ENCODE results near the gene GP1BB. TPM values are rescaled to one million over a fixed set of nuclear protein-coding genes. Genes with fewer than 3 reads are reported as not detected.

GP1BB gene
- polyA plus RNA-seq, 4 donors, result 0.67 to 2.0 (median 1.3) TPM

GRCh38 chr22:19719488-19720021 lies 3.8 kb upstream of the GP1BB start:
- 70 to 81% (median 76%) methylated on average over 12 of the region's 12 CpGs for WGBS, 3 donors
- Histone ChIP-seq H3K27me3 (ENCODE audit: control insufficient read depth in 3 of 3, insufficient read depth in 3 of 3, low read length in 3 of 3) (peaks cover 9 to 69% (median 17%) of the 10 kb centered on the region in 3 donors), H3K27ac (ENCODE audit: low read depth in 1 of 3, low read length in 2 of 3) (no peak overlapping the region), H3K4me3 (ENCODE audit: low read depth in 1 of 3, low read length in 3 of 3) (no peak overlapping the region), H3K4me1 (ENCODE audit: control insufficient read depth in 3 of 3, insufficient read depth in 2 of 3, low read depth in 1 of 3, low read length in 2 of 3) (peaks cover 0 to 10% (median 0%) of the 10 kb centered on the region in 3 donors), H3K9me3 (ENCODE audit: control insufficient read depth in 2 of 2, insufficient read depth in 1 of 2, low read depth in 1 of 2, low read length in 1 of 2) (no peaks in the 10 kb centered on the region), H3K36me3 (ENCODE audit: control insufficient read depth in 3 of 3, insufficient read depth in 2 of 3, low read depth in 1 of 3, low read length in 3 of 3) (peaks cover 0 to 23% (median 0%) of the 10 kb centered on the region in 3 donors)
- FAIRE-seq, result no peak
- no peak for DNase-seq

DNA sequence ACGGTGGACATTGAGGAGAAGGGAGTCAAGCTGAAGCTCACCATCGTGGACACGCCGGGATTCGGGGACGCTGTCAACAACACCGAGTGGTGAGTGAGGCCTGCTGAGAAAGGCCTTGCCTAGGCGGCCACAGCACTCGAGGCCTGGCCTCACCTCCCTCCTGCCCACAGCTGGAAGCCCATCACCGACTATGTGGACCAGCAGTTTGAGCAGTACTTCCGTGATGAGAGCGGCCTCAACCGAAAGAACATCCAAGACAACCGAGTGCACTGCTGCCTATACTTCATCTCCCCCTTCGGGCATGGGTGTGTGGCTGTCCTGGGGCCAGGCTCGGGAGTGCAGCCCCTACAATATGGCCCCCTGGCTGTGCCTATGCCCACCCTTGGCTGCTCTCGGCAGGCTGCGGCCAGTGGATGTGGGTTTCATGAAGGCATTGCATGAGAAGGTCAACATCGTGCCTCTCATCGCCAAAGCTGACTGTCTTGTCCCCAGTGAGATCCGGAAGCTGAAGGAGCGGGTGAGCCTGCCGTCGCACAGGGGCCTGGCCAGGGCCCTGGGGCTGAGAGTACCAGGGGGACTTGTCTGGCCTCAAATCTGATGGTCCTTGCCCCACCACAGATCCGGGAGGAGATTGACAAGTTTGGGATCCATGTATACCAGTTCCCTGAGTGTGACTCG lies 3.0 kb upstream of the GP1BB start:
- H3K27me3 ChIP-seq (ENCODE audit: control insufficient read depth in 3 of 3, insufficient read depth in 3 of 3, low read length in 3 of 3), result peaks cover 14 to 74% (median 19%) of the 10 kb centered on the region in 3 donors

DNA sequence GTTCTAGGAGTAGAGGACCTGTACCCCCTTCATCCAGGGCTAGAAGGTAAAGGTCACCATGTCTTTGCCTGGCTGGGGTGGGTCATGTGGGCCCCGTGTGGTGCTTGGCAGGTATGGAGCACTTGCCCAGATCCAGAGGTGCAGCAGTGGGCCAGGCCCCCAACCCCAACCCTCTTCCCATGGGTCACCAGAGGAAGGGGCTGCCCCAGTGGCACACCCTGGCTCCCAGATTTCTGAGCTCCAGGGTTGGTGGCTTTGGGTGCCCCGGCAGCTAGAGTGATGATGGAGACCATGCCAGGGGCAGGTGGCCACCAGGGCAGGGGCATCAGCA lies 2.4 kb upstream of the GP1BB start:
- peaks cover 0 to 10% (median 0%) of the 10 kb centered on the region in 3 donors for H3K4me1 ChIP-seq (ENCODE audit: control insufficient read depth in 3 of 3, insufficient read depth in 2 of 3, low read depth in 1 of 3, low read length in 2 of 3)
- WGBS, 3 donors, result 54 to 88% (median 70%) methylated on average over 2 of the region's 2 CpGs

More for the DNA sequence above, 3.0 kb upstream of the GP1BB start:
- Histone ChIP-seq H3K4me1 (ENCODE audit: control insufficient read depth in 3 of 3, insufficient read depth in 2 of 3, low read depth in 1 of 3, low read length in 2 of 3) (peaks cover 0 to 10% (median 0%) of the 10 kb centered on the region in 3 donors), H3K27ac (ENCODE audit: low read depth in 1 of 3, low read length in 2 of 3) (no peak overlapping the region), H3K9me3 (ENCODE audit: control insufficient read depth in 2 of 2, insufficient read depth in 1 of 2, low read depth in 1 of 2, low read length in 1 of 2) (no peaks in the 10 kb centered on the region), H3K36me3 (ENCODE audit: control insufficient read depth in 3 of 3, insufficient read depth in 2 of 3, low read depth in 1 of 3, low read length in 3 of 3) (peaks cover 0 to 23% (median 0%) of the 10 kb centered on the region in 3 donors), H3K4me3 (ENCODE audit: low read depth in 1 of 3, low read length in 3 of 3) (no peak overlapping the region)
- 85 to 92% (median 87%) methylated on average over 26 of the region's 26 CpGs for WGBS, 3 donors
- no peak for FAIRE-seq
- DNase-seq, result no peak

GRCh38 chr22:19721330-19722177 lies 1.8 kb upstream of the GP1BB start:
- H3K27ac ChIP-seq (ENCODE audit: low read depth in 1 of 3, low read length in 2 of 3), result no peak overlapping the region
- no peak for DNase-seq
- FAIRE-seq, result no peak
- peaks cover 0 to 23% (median 0%) of the 10 kb centered on the region in 3 donors for H3K36me3 ChIP-seq (ENCODE audit: control insufficient read depth in 3 of 3, insufficient read depth in 2 of 3, low read depth in 1 of 3, low read length in 3 of 3)
- H3K4me3 ChIP-seq (ENCODE audit: low read depth in 1 of 3, low read length in 3 of 3), result no peak overlapping the region
- no peaks in the 10 kb centered on the region for H3K9me3 ChIP-seq (ENCODE audit: control insufficient read depth in 2 of 2, insufficient read depth in 1 of 2, low read depth in 1 of 2, low read length in 1 of 2)
- 40 to 67% (median 53%) methylated on average over 42 to 44 of the region's 44 CpGs for WGBS, 3 donors
- H3K4me1 ChIP-seq (ENCODE audit: control insufficient read depth in 3 of 3, insufficient read depth in 2 of 3, low read depth in 1 of 3, low read length in 2 of 3), result peaks cover 0 to 10% (median 0%) of the 10 kb centered on the region in 3 donors
- peaks cover 12 to 66% (median 19%) of the 10 kb centered on the region in 3 donors for H3K27me3 ChIP-seq (ENCODE audit: control insufficient read depth in 3 of 3, insufficient read depth in 3 of 3, low read length in 3 of 3)

More for the DNA sequence above, 2.4 kb upstream of the GP1BB start:
- Histone ChIP-seq H3K4me3 (ENCODE audit: low read depth in 1 of 3, low read length in 3 of 3) (no peak overlapping the region), H3K27me3 (ENCODE audit: control insufficient read depth in 3 of 3, insufficient read depth in 3 of 3, low read length in 3 of 3) (peaks cover 12 to 70% (median 19%) of the 10 kb centered on the region in 3 donors), H3K36me3 (ENCODE audit: control insufficient read depth in 3 of 3, insufficient read depth in 2 of 3, low read depth in 1 of 3, low read length in 3 of 3) (peaks cover 0 to 23% (median 0%) of the 10 kb centered on the region in 3 donors), H3K9me3 (ENCODE audit: control insufficient read depth in 2 of 2, insufficient read depth in 1 of 2, low read depth in 1 of 2, low read length in 1 of 2) (no peaks in the 10 kb centered on the region), H3K27ac (ENCODE audit: low read depth in 1 of 3, low read length in 2 of 3) (no peak overlapping the region)
- DNase-seq, result no peak
- FAIRE-seq, result no peak

GRCh38 chr22:19722178-19722981 lies 959 bp upstream of the GP1BB start:
- no peak for FAIRE-seq
- H3K27me3 ChIP-seq (ENCODE audit: control insufficient read depth in 3 of 3, insufficient read depth in 3 of 3, low read length in 3 of 3), result peaks cover 12 to 63% (median 19%) of the 10 kb centered on the region in 3 donors
- no peak overlapping the region for H3K4me3 ChIP-seq (ENCODE audit: low read depth in 1 of 3, low read length in 3 of 3)
- 21 to 59% (median 46%) methylated on average over 49 to 60 of the region's 60 CpGs for WGBS, 3 donors
- peaks cover 0 to 10% (median 0%) of the 10 kb centered on the region in 3 donors for H3K4me1 ChIP-seq (ENCODE audit: control insufficient read depth in 3 of 3, insufficient read depth in 2 of 3, low read depth in 1 of 3, low read length in 2 of 3)
- DNase-seq, result no peak
- H3K36me3 ChIP-seq (ENCODE audit: control insufficient read depth in 3 of 3, insufficient read depth in 2 of 3, low read depth in 1 of 3, low read length in 3 of 3), result peaks cover 0 to 23% (median 0%) of the 10 kb centered on the region in 3 donors
- H3K27ac ChIP-seq (ENCODE audit: low read depth in 1 of 3, low read length in 2 of 3), result no peak overlapping the region
- H3K9me3 ChIP-seq (ENCODE audit: control insufficient read depth in 2 of 2, insufficient read depth in 1 of 2, low read depth in 1 of 2, low read length in 1 of 2), result no peaks in the 10 kb centered on the region

GRCh38 chr22:19722982-19723231 lies 432 bp upstream of the GP1BB start:
- DNase-seq, result no peak
- Histone ChIP-seq H3K27me3 (ENCODE audit: control insufficient read depth in 3 of 3, insufficient read depth in 3 of 3, low read length in 3 of 3) (peaks cover 12 to 63% (median 19%) of the 10 kb centered on the region in 3 donors), H3K27ac (ENCODE audit: low read depth in 1 of 3, low read length in 2 of 3) (no peak overlapping the region), H3K4me3 (ENCODE audit: low read depth in 1 of 3, low read length in 3 of 3) (no peak overlapping the region), H3K4me1 (ENCODE audit: control insufficient read depth in 3 of 3, insufficient read depth in 2 of 3, low read depth in 1 of 3, low read length in 2 of 3) (peaks cover 0 to 6% (median 0%) of the 10 kb centered on the region in 3 donors), H3K9me3 (ENCODE audit: control insufficient read depth in 2 of 2, insufficient read depth in 1 of 2, low read depth in 1 of 2, low read length in 1 of 2) (no peaks in the 10 kb centered on the region), H3K36me3 (ENCODE audit: control insufficient read depth in 3 of 3, insufficient read depth in 2 of 3, low read depth in 1 of 3, low read length in 3 of 3) (peaks cover 0 to 23% (median 0%) of the 10 kb centered on the region in 3 donors)
- FAIRE-seq, result no peak
- 16 to 42% (median 29%) methylated on average over 15 of the region's 15 CpGs for WGBS, 3 donors

GRCh38 chr22:19723983-19724827 lies 866 bp downstream of the GP1BB start:
- WGBS, 3 donors, result 7 to 28% (median 8%) methylated on average over 59 to 89 of the region's 89 CpGs
- FAIRE-seq, result no peak
- H3K27me3 ChIP-seq (ENCODE audit: control insufficient read depth in 3 of 3, insufficient read depth in 3 of 3, low read length in 3 of 3), result peaks cover 12 to 62% (median 19%) of the 10 kb centered on the region in 3 donors
- peak overlapping the region in 1 of 3 donors; percentile 20 for H3K4me3 ChIP-seq (ENCODE audit: low read depth in 1 of 3, low read length in 3 of 3)
- H3K9me3 ChIP-seq (ENCODE audit: control insufficient read depth in 2 of 2, insufficient read depth in 1 of 2, low read depth in 1 of 2, low read length in 1 of 2), result no peaks in the 10 kb centered on the region
- DNase-seq, result peak in 1 of 2 donors; percentile 56
- H3K4me1 ChIP-seq (ENCODE audit: control insufficient read depth in 3 of 3, insufficient read depth in 2 of 3, low read depth in 1 of 3, low read length in 2 of 3), result peaks cover 0 to 6% (median 0%) of the 10 kb centered on the region in 3 donors
- peaks cover 0 to 23% (median 0%) of the 10 kb centered on the region in 3 donors for H3K36me3 ChIP-seq (ENCODE audit: control insufficient read depth in 3 of 3, insufficient read depth in 2 of 3, low read depth in 1 of 3, low read length in 3 of 3)
- no peak overlapping the region for H3K27ac ChIP-seq (ENCODE audit: low read depth in 1 of 3, low read length in 2 of 3)
